NCI-H2227 treated with DMSO at 0.1 percent for 48 hours (cell line): ENCODE results near the gene P3R3URF.

ENCODE experiments used
- DNase-seq: peaks from one replicate; lab custom pipeline; 2025; lab: John Stamatoyannopoulos, UW

Gene P3R3URF

DNA sequence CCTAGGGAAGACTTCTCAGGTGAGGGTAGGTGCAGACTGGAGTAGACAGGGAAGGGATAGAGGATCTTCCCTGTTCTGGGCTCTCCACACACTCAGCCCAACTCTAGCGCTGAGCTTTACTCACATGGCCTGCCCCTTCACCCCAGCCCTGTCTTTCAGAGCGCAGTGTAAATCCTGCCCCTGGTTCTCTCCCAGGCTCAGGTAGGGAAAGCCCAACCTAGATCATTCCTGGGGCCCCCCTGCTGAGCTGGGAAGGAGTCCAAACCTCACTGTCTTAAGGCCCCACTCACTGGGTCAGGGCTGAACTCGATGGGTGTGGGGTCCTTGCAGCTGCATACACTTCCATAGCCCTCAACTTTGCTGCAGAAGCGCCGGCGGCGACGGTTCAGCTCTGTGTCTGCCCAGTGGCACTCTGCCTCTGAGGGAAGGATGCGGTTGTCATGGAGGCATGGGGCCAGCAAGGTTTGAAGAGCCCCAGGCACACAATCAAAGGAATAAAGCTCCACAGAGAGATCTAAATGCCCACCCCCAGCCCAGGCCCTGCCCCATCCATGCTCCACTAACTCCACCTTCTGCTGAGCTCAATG lies 17.8 kb upstream of the P3R3URF start:
- DNase-seq, result no peak

DNA sequence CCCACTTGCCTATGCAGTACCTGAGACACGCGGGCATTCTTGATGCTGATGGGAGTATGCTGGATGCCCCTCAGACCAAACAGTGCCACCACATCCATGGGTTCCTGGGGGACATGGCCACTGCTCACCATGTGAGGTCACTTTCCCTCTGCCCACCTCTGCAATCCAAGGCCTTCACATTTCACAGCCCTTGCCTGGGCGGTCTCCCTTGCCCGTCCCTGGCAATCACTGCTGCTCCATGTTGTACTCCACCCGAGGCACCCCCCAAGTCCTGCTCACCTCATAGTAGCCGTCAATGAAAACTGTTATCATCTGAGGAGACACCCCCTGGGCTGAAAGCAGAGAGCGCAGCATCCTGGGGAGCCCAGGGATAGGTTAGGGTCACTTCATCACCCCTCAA lies 17.0 kb upstream of the P3R3URF start:
- DNase-seq, result no peak

DNA sequence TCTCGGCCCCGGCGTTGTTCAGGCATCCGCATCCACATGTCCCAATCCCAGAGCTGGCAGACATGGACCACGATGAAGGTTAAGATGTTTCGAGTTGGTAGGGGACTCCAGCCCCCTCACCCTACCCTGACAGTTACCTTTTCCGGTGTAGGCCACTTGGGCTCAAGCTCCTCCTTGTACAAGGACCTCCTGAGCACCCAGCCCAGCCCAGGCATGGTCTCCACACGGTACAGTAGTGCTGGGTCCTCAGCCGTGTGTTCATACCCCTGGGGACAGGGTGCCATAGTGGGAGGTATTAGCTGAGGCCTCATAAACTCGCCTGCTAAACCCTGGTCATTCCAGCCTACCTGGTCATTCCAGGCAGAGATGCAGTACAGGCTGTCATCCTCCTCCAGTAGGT lies 15.9 kb upstream of the P3R3URF start:
- DNase-seq, result no peak

GRCh38 chr1:46191033-46191701 lies 14.9 kb upstream of the P3R3URF start:
- DNase-seq, result no peak

- DNase-seq, result no peak
These were observed 14.3 kb upstream of the P3R3URF start for GRCh38 chr1:46190539-46190938.

DNA sequence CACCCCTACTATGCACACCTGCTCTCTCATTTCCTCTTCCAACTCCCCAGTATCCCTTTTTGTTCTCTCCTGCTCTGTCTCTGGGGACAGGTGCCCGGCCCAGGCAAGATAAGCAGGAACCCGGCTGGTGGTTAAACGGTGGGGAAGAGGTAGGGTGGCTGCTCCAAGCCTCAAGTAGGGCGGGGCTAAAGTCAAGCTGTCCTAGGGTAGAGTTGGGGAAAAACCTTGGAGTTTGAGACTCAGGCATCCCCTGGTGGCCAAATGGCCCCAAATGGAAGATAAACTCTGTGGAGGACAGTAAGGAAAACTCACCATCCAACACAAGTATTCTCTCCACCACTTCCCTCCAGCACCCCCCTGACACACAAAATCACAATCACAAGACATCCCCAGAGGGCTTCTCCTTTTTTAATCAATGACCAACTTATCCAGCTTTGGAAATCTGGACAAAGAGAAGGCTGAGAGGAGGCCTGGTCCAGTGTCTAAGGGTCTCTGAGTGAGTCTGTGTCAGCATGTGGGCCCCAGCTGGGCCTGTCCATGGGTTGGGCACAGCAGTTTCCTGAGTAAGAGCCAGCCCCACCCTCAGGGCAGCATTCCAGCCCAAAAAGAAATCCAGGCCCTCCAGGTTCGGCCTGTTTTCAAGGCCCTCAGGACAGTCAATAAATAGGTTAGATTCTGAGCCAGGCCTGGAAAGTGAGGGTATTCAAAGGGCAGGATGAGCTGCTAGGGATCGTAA lies 12.2 kb upstream of the P3R3URF start:
- no peak for DNase-seq

DNA sequence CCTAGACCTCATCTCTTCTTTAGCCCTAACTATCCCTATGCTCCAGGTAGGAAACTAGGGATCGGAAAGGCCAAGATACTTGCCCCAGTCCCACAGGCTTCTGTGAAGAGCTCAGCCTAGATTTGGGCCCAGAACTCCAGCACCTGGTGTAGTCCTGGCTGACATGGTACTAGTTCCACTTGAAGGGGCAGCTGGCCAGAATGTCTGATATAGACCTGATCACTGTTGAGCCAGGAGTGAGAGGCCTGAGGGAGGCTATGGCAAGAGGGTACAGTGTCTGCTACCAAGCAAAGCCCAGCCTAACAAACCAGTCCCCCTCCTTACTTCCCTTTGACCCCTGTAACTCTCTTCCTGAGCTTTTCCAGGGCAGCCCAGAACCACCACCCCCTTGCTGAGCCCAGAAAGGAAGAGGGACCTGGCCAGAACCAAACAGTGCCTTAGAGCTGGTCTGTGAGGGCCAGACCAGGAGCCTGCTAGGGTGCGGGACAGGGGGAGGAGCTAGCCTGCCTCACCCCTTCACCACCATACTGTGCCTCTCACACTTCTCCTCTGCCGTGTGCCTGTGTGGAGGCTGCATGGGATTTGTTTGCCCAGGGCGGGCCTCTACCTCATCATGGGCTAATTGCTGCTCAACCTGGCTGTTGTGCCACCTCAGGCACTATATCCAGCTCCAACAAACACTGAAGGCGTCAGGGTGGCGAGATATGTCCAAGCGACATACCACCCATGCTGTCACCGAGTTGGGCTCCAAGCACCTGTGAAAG lies 11.0 kb upstream of the P3R3URF start:
- no peak for DNase-seq

DNA sequence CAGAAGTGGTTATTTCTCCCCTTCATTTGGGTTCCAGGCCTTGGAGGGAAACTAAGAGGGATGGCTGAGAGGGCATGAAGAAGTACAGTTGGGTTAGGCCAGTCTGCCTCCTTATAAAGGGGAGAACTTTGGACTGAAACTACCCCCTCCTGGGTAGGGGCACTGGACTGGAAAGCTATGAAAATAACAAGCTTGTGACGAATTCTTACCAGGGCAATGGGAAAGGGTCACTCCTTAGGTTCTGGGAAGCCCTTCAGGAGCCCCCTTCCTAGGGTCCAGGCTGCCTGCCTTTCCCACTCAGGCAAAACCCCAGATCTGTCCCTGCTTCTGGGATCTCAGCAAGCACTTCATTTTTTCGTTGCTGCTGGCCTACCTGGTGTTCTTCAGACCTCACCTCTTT lies 9.8 kb upstream of the P3R3URF start:
- no peak for DNase-seq

GRCh38 chr1:46184920-46185658 lies 8.8 kb upstream of the P3R3URF start:
- DNase-seq, result no peak

- DNase-seq, result no peak
These were observed 7.8 kb upstream of the P3R3URF start for GRCh38 chr1:46183926-46184557.

- DNase-seq, result no peak
These were observed 7.0 kb upstream of the P3R3URF start for GRCh38 chr1:46183079-46183847.

- DNase-seq, result no peak
These were observed 5.3 kb upstream of the P3R3URF start for GRCh38 chr1:46181343-46182260.

- DNase-seq, result peak; percentile 44
These were observed 3.9 kb upstream of the P3R3URF start for GRCh38 chr1:46180082-46180616.

DNA sequence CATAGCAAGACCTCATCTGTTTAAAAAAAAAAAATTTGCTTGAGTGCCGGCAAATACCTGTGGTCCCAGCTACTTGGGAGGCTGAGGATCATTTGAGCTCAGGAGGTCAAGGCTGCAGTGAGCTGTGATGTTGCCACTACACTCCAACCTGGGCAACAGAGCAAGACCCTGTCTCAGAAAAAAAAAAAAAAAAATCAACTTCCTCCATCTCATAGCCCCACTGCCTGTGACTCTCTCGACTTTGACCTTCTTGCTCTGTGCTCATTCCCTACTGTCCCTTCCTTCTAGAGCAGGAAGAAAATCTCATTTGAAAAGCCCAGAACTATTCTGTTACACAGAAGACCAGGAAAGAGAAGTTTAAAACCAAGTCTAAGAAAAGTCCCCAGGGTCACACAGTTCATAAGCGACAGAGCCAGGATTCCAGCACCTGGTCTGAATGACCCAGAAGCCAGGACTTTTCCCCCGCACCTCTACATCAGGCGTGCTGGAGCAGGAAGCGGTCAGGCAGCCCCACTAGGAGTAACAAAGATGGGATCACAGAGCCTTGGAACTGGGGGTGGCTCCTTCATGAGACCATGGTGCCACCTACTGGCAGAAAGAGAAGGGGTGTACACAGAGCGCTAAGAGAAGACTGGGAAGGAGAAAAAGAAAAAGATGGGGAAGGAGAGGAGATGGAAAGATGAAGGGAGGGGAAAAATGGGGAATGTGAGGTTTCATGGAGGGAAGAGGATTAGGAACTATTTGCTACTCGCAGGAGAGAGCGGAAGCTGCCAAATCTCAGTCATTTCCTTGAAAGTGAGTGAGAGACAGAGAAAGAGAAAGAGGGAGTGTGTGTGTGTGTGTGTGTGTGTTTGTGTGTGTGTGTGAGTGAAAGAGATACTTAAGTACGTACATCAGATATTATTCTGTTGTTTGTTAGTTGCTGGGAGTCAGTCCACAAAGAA lies 3.1 kb upstream of the P3R3URF start:
- DNase-seq, result peak; percentile 91

- DNase-seq, result no peak
These were observed 1.0 kb downstream of the P3R3URF start for GRCh38 chr1:46175243-46175642.

DNA sequence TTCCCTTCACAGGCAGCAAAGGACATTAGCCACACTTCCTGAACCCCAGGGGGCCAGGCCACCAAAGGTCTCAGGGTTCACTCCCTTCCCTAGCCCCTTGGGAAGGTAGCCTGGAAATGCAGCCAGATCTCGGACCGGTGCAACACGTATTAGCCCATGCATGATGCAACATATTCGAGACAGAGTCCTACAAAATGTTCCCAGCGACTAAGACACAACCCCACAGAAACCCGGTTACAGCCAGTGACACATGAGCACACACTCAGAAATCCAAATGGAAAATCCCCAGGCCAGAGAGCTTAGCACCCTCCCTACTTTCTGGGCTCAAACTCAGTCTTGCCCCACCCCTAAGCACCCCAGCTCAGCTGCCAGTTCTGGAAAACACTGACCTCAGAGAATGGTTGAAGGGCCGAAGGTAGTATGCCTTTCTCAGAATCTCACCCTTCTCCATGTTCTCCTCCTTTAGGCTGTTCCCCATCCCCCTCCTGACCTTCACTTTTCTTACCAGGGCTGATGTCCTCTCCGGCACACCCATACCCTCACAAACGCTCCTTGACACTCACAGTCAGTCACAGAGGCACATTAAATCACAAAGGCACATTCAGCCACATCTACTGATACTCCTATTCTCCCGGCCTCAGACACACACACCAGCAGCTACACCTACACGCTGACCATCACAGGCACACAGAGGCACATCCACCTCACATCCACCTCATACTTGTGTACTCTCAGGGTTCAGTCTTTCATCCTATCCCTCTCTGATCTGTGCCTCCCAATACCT lies 1.6 kb downstream of the P3R3URF start, which contains the start of gene TSPAN1:
TSPAN1 (plus strand) TSS at position 640 of the 784 bp plus-strand sequence. CDS start 6,021 bp downstream, outside the sequence.
- no peak for DNase-seq

DNA sequence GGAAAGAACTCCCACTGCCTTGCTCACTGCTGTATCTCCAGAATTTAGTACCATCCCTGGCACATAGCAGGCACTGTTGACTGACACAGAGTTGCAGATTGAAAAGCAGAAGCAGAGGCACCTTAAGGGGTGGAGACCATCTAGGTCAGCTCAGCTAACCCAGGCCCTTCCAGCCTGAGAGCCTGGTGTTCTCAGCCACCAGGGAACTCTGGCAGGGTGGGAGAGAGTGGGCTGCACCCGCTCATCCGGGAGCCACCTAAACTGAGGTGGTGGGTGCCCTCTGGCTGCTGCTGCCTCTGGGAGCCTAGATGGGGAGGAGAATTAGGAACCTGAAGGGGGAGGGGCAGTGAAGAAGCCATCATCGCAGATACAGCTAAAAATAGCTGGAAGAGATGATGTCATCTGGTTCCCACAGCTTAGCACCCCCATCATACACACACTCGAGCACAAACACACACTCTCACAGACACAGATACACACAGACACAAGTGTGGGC lies 2.9 kb downstream of the P3R3URF start:
- peak; percentile 49 for DNase-seq
